GM19452 (cell line): ENCODE measurements around the gene TXNDC5.
"Not testable (repeated sequence)": the region's sequence is repeated elsewhere in the genome, so short reads cannot be mapped to it uniquely, and the experiment has no call there.

Experiments used
- ATAC-seq: cut with Tn5 transposase; IDR thresholded peaks from one replicate; pipeline ENCODE4 v1.9.1; 2021; ENCODE audit not compliant: unreplicated experiment

Gene TXNDC5

GRCh38 chr6:7897461-7898192 lies 13.0 kb downstream of the TXNDC5 start:
- peak; percentile 60 for ATAC-seq

GRCh38 chr6:7896465-7896987 lies 14.1 kb downstream of the TXNDC5 start:
- ATAC-seq = no peak

- no peak for ATAC-seq
Measured at GRCh38 chr6:7895125-7895423, 15.5 kb downstream of the TXNDC5 start.

DNA sequence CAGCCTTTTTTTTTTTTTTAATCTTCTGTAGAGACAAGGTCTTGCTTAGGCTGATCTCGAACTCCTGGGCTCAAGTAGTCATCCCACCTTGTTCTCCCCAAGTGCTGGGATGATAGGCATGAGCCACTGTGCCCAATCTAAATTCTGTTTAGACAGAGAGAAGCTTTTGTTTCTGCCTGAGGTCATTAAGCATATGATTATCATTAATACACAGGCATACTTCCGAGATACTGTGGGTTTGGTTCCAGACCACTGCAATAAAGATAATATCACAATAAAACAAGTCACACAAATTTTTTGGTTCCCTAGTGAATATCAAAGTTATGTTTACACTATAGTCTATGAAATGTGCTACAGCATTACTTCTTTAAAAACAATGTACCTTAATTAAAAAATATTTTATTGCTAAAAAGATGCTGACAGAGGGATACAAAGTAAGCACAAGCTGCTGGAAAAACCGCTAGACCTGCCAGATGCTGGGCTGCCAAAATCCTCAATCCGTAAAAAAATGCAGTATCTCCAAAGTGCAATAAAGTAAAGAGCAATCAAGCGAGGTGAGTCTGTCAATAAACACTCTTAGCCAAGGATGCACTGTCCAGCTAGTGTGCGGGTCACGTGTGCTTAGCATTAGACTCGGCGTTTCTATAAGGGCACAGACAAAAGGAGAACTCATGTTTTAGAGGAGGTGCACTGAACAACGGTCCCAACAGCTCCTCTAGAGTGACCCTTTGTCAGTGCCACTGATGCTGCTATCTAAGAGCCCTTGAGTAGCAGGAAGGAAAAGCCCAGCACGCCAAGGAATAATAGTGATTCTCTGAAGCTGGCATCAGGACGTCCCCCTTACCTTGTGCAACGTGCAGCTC lies 16.1 kb downstream of the TXNDC5 start:
- no peak for ATAC-seq

GRCh38 chr6:7893342-7893741 lies 17.2 kb downstream of the TXNDC5 start:
- ATAC-seq = no peak

- not testable (repeated sequence) for ATAC-seq
Measured at GRCh38 chr6:7892367-7892766, 18.2 kb downstream of the TXNDC5 start.

DNA sequence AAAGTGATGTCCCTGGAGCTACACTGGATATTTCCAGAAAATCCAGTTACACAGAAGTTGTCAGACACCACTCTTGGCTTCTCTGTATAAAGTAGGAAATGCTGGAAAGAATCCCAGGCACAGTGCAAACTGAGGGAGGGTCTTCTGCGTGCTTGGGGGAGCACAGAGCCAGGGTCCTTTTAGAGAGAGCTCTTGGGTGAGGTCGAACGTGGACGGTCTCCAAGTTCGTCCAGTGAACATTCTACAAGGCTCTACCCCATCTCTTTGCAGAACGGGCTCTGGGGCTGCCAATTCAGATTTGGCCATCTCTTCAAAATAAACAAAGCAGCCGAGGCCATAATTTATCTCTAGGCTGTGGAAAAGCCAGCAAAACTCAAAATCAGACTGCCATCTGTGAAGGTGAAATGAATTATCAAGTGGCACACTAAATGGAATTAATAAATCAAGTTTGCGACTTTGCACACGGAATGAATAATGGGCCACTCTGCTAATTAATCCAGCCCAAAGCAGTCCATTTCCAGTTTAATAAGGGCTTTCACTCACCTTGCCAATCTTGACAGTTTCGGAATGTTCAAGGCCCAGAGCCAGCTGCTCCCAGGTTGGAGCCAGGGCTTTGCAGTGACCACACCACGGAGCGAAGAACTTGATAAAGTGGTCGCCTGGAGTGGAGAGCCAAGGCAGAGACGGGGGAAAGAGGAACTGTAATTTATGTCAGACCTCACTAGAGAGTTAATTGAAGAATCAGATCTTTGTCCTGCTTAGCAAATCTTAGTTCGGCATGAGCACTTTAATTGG lies 19.3 kb downstream of the TXNDC5 start:
- no peak for ATAC-seq

DNA sequence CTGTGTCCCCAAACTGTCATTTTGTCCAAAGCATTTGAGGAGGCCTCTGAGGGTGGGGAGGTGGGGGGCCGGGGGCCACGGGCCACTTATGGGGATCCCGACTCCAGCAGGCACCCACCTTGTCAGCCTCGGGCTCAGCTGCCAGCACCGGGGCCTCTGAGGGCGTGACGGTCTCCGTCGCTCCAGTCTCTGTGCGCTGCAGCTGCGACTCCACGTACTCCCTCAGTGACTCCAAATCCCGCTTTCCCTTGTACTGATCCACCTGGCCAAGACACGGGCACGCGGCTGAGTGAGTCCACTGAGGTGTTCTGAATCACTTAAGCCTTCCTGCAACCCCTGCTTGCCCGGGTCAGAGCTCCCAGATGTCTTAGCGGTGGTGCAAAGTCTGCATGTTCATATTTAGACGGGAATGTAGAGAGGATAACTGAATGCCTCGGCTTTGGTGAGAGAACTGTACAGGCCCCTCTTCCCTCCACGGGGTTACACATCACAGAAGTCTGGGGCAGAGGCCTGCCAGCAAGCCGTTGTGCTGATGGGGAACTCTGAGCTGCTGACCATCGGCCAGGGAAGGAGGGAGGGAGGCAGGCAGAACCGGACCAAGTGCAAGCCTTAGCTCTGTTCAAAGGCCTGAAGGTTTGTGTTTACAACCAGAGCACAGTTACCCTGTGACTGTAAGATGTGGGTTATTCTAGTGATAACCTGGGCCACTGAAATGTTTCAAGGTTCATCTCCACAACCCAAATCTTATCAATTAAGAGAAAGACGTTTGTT lies 21.8 kb downstream of the TXNDC5 start:
- ATAC-seq = no peak

GRCh38 chr6:7887278-7887991 lies 23.2 kb downstream of the TXNDC5 start:
- no peak for ATAC-seq

- ATAC-seq = no peak
Measured at GRCh38 chr6:7886132-7886531, 24.5 kb downstream of the TXNDC5 start.

- ATAC-seq = no peak
Measured at GRCh38 chr6:7883381-7883780, 27.2 kb downstream of the TXNDC5 start.

DNA sequence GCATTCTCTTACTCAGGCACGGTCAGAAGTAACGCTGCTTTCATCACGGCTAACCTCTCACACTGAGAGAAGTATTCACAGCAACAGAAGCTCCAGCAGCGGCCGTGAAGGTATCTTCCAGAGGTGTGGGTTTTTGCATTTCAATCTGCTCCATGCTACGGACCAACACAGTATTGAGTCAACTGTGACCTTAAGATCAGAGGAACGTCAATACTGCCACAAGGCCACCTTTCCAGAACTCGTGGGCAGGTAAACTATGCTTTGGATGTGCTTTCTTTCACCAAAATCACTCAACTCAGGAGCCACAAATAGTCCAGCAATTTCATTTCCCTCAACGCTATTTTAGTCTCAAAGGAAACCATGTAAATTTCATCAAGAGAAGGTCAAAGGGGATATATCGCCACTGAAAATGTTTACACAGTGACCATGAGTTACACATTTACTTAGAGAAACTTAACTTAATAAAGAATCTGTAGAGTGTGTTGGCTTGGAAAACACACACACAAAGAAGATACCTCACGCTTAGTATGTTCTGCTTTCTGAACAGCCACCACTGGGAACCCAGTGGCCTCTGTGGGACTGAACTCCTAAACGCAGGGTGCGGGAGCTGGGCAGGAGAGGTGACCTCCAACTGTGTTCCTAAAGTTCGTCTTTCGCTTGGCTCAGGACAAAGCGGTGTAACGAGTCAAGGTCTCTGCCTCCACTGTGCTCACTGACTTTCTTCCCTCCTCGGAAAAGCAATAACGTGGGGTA lies 27.9 kb downstream of the TXNDC5 start:
- ATAC-seq = no peak

DNA sequence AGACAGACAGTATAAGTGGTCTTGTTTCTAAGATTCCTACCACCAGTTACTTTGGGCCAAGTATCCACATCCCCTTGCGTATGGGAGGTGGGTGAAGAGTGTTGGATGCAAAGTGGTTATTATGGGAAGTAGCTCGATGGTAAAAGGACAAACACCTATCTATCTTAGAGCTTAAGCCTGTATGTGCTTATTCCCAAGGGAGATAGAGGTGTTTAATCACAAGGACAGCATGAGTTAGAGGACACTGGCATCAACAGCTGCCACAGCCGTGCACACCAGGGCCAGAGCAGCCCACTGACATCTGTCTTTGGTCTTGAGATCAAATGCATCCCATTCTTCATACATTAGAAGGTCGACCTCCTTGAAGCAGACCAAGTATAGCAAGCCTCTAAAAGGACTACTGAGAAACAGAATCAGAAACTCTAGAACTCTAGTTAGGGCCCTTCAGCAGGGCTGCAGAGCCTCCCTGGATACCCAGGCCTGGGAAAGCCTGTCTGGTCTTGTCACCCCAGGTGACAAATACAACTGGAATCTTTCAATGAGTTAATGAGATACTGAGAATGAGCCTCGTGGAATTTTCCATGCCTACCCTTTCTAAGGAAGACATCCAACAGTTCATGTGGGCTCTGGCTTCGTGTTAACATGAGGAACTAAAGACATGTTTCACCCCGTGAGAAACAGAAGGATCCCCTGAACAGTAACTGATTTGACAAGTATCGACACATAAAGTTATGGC lies 28.7 kb downstream of the TXNDC5 start:
- no peak for ATAC-seq

DNA sequence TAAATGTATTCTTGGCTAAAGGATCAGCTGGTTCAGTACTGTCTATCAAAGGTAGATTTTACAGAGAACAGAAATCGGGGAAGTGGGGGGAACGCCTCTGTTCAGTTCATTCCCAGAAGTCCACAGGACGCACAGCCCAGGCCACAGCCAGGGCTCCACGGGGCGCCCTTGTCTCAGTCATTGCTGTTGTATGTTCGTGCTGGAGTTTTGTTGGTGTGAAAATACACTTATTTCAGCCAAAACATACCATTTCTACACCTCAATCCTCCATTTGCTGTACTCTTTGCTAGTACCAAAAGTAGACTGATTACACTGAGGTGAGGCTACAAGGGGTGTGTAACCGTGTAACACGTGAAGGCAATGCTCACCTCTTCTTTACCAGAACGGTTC lies 29.9 kb downstream of the TXNDC5 start:
- no peak for ATAC-seq

DNA sequence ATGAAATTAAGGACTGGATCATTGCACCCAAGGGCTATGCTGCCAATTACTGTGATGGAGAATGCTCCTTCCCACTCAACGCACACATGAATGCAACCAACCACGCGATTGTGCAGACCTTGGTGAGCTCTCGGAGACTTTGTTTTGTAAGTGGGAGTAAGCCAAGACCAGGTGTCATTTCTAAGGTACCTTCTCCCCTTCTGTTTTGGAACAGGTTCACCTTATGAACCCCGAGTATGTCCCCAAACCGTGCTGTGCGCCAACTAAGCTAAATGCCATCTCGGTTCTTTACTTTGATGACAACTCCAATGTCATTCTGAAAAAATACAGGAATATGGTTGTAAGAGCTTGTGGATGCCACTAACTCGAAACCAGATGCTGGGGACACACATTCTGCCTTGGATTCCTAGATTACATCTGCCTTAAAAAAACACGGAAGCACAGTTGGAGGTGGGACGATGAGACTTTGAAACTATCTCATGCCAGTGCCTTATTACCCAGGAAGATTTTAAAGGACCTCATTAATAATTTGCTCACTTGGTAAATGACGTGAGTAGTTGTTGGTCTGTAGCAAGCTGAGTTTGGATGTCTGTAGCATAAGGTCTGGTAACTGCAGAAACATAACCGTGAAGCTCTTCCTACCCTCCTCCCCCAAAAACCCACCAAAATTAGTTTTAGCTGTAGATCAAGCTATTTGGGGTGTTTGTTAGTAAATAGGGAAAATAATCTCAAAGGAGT lies 30.4 kb downstream of the TXNDC5 start:
- no peak for ATAC-seq

DNA sequence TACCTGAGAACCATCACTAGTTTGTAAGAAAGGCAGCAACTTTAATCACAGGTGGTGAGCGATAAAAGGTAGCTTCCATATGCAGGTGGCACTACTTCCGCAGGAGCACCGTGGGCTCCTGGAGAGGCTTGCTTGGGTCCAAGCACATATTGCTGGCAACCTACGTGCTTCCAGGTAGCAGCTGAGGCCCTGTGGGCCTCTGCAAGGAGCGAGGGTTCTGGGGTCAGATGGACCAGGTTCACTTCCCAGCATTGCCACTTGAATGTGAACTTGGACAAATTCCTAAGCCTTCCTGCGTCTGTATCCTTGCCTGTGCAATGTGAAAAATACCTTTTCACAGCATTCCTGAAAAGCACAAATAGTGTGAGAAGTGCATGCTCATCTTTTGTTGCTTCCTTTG lies 31.0 kb downstream of the TXNDC5 start:
- ATAC-seq = no peak

GRCh38 chr6:7879043-7879442 lies 31.5 kb downstream of the TXNDC5 start:
- ATAC-seq = no peak

DNA sequence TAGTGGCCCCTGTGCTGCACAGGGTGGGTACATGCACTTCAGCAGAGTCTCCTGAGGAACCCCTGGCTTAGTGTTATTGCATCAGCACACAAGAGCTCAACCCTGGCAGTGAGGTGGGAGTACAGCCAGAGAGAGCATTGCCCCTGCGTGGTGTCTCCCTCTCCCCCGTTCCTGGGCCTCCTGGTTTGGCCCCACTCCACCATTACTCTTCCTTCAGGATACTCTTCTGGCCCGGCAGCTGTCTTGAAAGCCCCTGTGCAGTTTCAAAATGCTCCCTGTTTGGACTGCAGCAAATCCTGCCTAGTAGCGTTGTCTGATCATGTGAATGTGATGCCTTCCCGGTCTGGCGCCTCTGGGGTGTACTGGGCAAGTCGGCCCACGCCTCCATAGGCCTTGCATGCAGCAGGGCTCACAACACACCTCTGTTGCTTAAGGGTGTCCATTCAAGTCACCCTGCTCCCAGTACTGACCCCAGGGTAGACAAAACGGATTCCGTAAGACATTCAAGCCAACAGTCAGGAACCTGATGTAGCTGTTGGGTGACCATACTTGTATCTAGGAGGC lies 32.1 kb downstream of the TXNDC5 start:
- no peak for ATAC-seq
